ENCODE data around the gene LCN2.

GRCh38 chr9:128124873-128125579 is 24.2 kb upstream of the LCN2 start:
- peak; percentile 51 for TF ChIP-seq CTCF (IDR thresholded peaks at IDR 0.05; ENCODE audit: low read length)
- no peak for TF ChIP-seq EZH2 (optimal IDR thresholded peaks at IDR 0.05; ENCODE audit: low read depth, low read length)
- TF ChIP-seq EZH2phosphoT487 (IDR thresholded peaks at IDR 0.05; ENCODE audit: low read length) = no peak
